HG02885 (cell line): ENCODE measurements around the gene KRTAP13-1.

Experiments
- ATAC-seq: cut with Tn5 transposase; IDR thresholded peaks from one replicate; pipeline ENCODE4 v1.9.1; 2021; ENCODE audit warnings: mild to moderate bottlenecking; ENCODE audit not compliant: unreplicated experiment, poor library complexity

The KRTAP13-1 gene

GRCh38 chr21:30395731-30396130 lies at the start of gene KRTAP13-1:
Gene KRTAP13-1, plus strand, starts transcription at chr21:30396031. Its CDS starts 56 bp downstream, at chr21:30396087.
- ATAC-seq, result no peak

DNA sequence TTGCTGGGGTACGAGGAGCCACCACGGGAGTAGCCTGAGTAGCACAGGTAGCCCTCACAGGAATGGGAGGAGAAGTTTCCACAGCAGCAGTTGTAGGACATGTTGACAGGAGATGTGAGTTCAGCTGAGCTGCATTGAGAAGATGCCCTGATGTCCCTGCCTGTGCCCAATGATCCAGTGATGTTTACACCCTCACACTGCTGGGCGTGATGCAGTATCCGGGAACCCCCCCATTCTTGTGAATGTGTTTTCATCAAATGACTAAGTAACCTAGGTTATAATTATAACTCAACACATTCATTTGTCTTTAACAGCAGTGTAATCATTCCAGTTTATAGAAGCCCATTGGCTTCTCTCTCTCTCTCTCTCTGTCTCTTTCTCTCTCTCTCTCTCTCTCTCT lies 47.3 kb upstream of the KRTAP13-1 start, which contains the start of gene KRTAP23-1:
TSS of gene KRTAP23-1 (minus strand) at position 101 of the 400 bp plus-strand sequence. CDS start at position 101, 0 bp downstream.
- ATAC-seq, result no peak

GRCh38 chr21:30349572-30349971 lies 46.3 kb upstream of the KRTAP13-1 start:
- ATAC-seq, result no peak

- ATAC-seq, result no peak
Measured at GRCh38 chr21:30351534-30351933, 44.3 kb upstream of the KRTAP13-1 start.

DNA sequence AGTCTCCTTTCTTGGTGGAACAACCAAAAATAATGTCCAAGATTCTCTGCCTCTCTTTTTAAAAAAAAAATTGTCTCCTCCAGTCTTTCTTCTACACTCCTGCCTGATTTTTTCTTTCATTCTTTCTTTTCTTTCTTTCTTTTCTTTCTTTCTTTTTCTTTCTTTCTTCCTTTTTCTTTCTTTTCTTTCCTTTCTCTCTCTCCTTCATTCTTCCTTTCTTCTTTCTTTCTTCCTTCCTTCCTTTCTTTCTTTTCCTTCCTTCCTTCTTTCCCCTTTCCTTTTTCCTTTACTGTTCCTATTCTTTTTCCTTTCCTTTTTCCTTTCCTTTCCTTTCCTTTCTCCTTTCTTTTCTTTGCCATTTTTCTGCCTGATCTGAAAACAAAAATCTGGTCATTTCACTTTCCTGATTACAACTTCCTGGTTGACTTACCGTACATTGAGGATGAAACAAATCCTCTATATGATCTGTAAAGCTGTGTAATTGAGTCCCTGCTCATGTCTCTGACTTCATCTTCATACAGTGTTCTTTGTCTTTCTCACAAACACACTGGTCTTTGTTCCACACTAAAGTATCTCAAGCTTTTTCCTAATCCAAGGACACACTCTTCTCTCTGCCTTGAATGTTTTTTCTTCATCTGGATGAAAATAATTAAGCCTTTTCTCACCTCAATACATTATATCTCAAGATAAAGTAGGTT lies 41.4 kb upstream of the KRTAP13-1 start:
- no peak for ATAC-seq

GRCh38 chr21:30355906-30356305 lies 39.9 kb upstream of the KRTAP13-1 start:
- ATAC-seq, result no peak

GRCh38 chr21:30372139-30372770 lies 23.6 kb upstream of the KRTAP13-1 start, which contains the start of gene KRTAP13-2:
Gene KRTAP13-2, minus strand, starts transcription at chr21:30372271. Its CDS starts 58 bp downstream, at chr21:30372213.
- ATAC-seq, result no peak

- ATAC-seq, result no peak
Measured at GRCh38 chr21:30382201-30382600, 13.6 kb upstream of the KRTAP13-1 start.

GRCh38 chr21:30391492-30392025 lies 4.3 kb upstream of the KRTAP13-1 start:
- no peak for ATAC-seq

GRCh38 chr21:30408782-30409494 lies 13.1 kb downstream of the KRTAP13-1 start:
- ATAC-seq, result no peak

DNA sequence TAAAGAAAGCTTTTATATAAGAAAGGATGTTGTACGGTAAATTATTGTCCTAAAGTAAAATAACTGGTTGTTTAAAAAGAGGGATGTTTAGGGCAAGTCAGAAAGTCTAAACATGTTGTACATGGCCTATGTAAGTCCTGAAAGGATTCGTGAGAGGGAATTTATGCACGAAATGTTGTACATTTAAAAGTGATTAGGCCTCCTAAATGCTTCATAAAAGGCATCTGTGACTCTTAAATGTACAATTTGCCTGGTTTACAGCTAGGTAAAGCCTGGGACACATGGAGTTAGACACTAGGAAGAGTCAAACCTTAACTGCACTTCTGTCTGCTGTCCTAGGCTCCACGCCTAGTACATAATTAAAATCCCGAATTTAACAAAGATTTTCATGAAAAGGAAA lies 20.2 kb downstream of the KRTAP13-1 start:
- ATAC-seq, result no peak

DNA sequence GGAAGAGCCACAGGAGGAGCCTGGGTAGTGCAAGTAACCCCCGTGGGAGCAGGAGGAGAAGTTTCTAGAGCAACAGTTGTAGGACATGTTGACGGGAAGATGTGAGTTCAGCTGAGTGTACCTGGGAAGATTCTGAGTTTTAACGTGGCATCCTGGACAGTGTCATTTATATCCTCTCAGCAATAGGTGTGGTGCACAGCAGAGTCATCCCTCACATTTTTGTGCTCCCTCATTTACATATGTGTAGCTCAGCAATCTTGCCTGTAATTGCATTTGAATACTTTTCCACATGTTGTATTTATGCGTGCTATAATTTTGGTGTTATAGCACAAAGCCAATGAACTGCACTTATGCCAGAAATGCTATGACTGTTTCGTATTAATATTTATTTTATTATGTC lies 30.0 kb downstream of the KRTAP13-1 start, which contains the start of gene KRTAP13-3:
TSS of gene KRTAP13-3 (minus strand) at position 101 of the 400 bp plus-strand sequence. CDS start at position 87, 14 bp downstream.
- ATAC-seq, result no peak

- ATAC-seq, result no peak
Measured at GRCh38 chr21:30426731-30427130, 30.9 kb downstream of the KRTAP13-1 start.

- ATAC-seq, result no peak
Measured at GRCh38 chr21:30430170-30430655, 34.4 kb downstream of the KRTAP13-1 start, which contains the start of gene KRTAP13-4. Gene KRTAP13-4, plus strand, starts transcription at chr21:30430220. Its CDS starts 56 bp downstream, at chr21:30430276.

GRCh38 chr21:30434033-30434631 lies 38.3 kb downstream of the KRTAP13-1 start:
- peak; percentile 69 for ATAC-seq

GRCh38 chr21:30437010-30437565 lies 41.3 kb downstream of the KRTAP13-1 start:
- no peak for ATAC-seq

GRCh38 chr21:30439975-30440374 lies 44.1 kb downstream of the KRTAP13-1 start, which contains the start of gene KRTAP15-1:
Gene KRTAP15-1, plus strand, starts transcription at chr21:30440275. Its CDS starts 53 bp downstream, at chr21:30440328.
- no peak for ATAC-seq

- no peak for ATAC-seq
Measured at GRCh38 chr21:30443226-30443625, 47.4 kb downstream of the KRTAP13-1 start.

DNA sequence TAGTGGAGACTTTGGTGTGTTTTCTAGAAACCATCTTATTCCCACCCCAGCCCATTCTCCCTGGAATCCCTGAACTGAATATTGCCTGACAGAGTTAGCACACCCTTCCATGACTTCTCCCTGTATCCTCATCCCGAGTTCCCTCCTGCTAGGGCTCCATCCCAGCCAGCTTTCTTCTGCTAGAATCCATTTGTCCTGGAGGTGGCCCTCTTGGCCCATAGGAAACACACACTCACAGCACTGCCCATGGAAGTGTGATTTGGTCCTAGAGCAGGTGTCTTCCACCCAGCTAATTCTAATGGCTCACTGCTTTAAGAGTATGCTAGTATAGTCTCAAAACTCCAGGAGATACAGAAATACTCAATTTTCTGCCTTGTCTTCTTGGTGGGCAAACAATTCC lies 48.4 kb downstream of the KRTAP13-1 start:
- no peak for ATAC-seq
